A549 (cell line): ENCODE data around the gene CCDC12. TPM values are rescaled to one million over a fixed set of nuclear protein-coding genes. Genes with fewer than 3 reads are reported as not detected.
"Not testable (repeated sequence)": the region's sequence is repeated elsewhere in the genome, so short reads cannot be mapped to it uniquely, and the experiment has no call there.

Experiments
- ATAC-seq, 2 experiments: fragments of 200-7000 bp in 1 of 2; fragments of >200 bp in 1 of 2; cut with Nextera tagmentation in 1 of 2; cut with Tn5 transposase in 1 of 2; 3 replicates each; pipeline versions ENCODE4 v1.8.0 to v1.9.1; 2018 to 2020; ENCODE audit warnings: mild to moderate bottlenecking in 1 of 2, moderate library complexity in 1 of 2
- CTCF ChIA-PET: fragments of 300-600 bp; sonication (Branson Sonifier 250); formaldehyde crosslinking; extraction: SDS; loops from one replicate; lab custom pipeline; 2021; ENCODE audit warnings: antibody characterized with exemption, inconsistent platforms; lab: Yijun Ruan, JAX
- POLR2A ChIA-PET: fragments of 350-600 bp; formaldehyde crosslinking; extraction: SDS; loops from one replicate; lab custom pipeline; 2021; ENCODE audit warnings: antibody characterized with exemption, inconsistent platforms; lab: Yijun Ruan, JAX
- DNase-seq, 2 experiments: peaks; one replicate each; pipeline versions ENCODE4 v3.0.0 to v3.0.0-alpha.2; 2011 to 2016; ENCODE audit warnings: low read depth in 1 of 2, low spot score in 1 of 2
- FAIRE-seq: peaks from 2 replicates; lab custom pipeline; 2011; peaks lifted over from hg19 to GRCh38; lab: Jason Lieb, UNC
- H3K27ac ChIP-seq, 2 experiments: fragments of >200 bp; sonication (Bioruptor Twin); formaldehyde crosslinking; 3 replicates each; pipeline ENCODE4 v1.5.1; 2016 to 2017
- H3K4me1 ChIP-seq: fragments of >200 bp; sonication (Bioruptor Twin); formaldehyde crosslinking; 3 replicates; pipeline ENCODE4 v1.6.1; 2016
- H3K4me2 ChIP-seq: fragments of >200 bp; sonication (Bioruptor Twin); formaldehyde crosslinking; 3 replicates; pipeline ENCODE4 v1.6.1; 2016
- H3K4me3 ChIP-seq: fragments of >200 bp; sonication (Bioruptor Twin); formaldehyde crosslinking; 3 replicates; pipeline ENCODE4 v1.5.1; 2016
- H3K9me3 ChIP-seq: fragments of >200 bp; sonication (Bioruptor Twin); formaldehyde crosslinking; 3 replicates; pipeline ENCODE4 v1.6.1; 2016
- ATOH8 ChIP-seq: fragments of 250-450 bp; sonication (Bioruptor Pico); IDR thresholded peaks from 2 replicates; pipeline ENCODE4 v1.5.0; 2020; ENCODE audit warnings: low read depth, mild to moderate bottlenecking, moderate library complexity
- BCL3 ChIP-seq: fragments of >200 bp; sonication (Bioruptor Twin); formaldehyde crosslinking; IDR thresholded peaks from 3 replicates; pipeline ENCODE4 v1.6.1; 2016
- CBX2 ChIP-seq: fragments of 200-600 bp; sonication (generic); IDR thresholded peaks from 2 replicates; pipeline ENCODE4 v1.6.1; 2016; ENCODE audit warnings: low read depth, mild to moderate bottlenecking, borderline replicate concordance
- CBX8 ChIP-seq: fragments of 200-600 bp; sonication (generic); IDR thresholded peaks from 2 replicates; pipeline ENCODE4 v1.6.1; 2016
- CHD4 ChIP-seq: fragments of 200-600 bp; sonication (generic); IDR thresholded peaks from 2 replicates; pipeline ENCODE4 v1.6.1; 2016; ENCODE audit warnings: antibody characterized with exemption, mild to moderate bottlenecking, borderline replicate concordance
- CTCF ChIP-seq: fragments of >200 bp; sonication (Bioruptor Twin); formaldehyde crosslinking; IDR thresholded peaks from 3 replicates; pipeline ENCODE4 v1.5.1; 2016
- E2F6 ChIP-seq: IDR thresholded peaks from 2 replicates; pipeline ENCODE4 v1.6.1; 2012; ENCODE audit warnings: low read depth, borderline replicate concordance
- EP300 ChIP-seq, 2 experiments: fragments of >200 bp; sonication (Bioruptor Twin); formaldehyde crosslinking; IDR thresholded peaks; 2 replicates in 1 of 2; 3 replicates in 1 of 2; pipeline ENCODE4 v1.6.1; 2016 to 2017
- ESRRA ChIP-seq: fragments of 150-350 bp; IDR thresholded peaks from 2 replicates; pipeline ENCODE4 v1.6.1; 2014; ENCODE audit warnings: mild to moderate bottlenecking, low read length, borderline replicate concordance
- FOSL2 ChIP-seq, 2 experiments: fragments of 450-650 bp in 1 of 2; fragments of >200 bp in 1 of 2; sonication (Bioruptor Twin) in 1 of 2; formaldehyde crosslinking; IDR thresholded peaks; 2 replicates each; pipeline versions ENCODE4 v1.5.0 to v1.6.1; 2016 to 2020; ENCODE audit warnings: mild to moderate bottlenecking in 1 of 2, moderate library complexity in 1 of 2
- FOXS1 ChIP-seq: fragments of 250-450 bp; sonication (Bioruptor Pico); IDR thresholded peaks from 2 replicates; pipeline ENCODE4 v1.5.0; 2020; ENCODE audit warnings: mild to moderate bottlenecking, moderate library complexity
- GATA3 ChIP-seq: IDR thresholded peaks from 2 replicates; pipeline ENCODE4 v1.6.1; 2012; ENCODE audit warnings: borderline replicate concordance
- HOXA7 ChIP-seq: fragments of 250-450 bp; sonication (Bioruptor Pico); IDR thresholded peaks from 2 replicates; pipeline ENCODE4 v1.5.0; 2020; ENCODE audit warnings: mild to moderate bottlenecking, moderate library complexity
- HOXB5 ChIP-seq: fragments of 250-450 bp; sonication (Bioruptor Pico); IDR thresholded peaks from 2 replicates; pipeline ENCODE4 v1.5.0; 2020; ENCODE audit warnings: mild to moderate bottlenecking, moderate library complexity
- JUN ChIP-seq, 2 experiments: fragments of >200 bp; sonication (Bioruptor Twin); formaldehyde crosslinking; IDR thresholded peaks; 2 replicates in 1 of 2; 3 replicates in 1 of 2; pipeline ENCODE4 v1.6.1; 2016 to 2017
- JUNB ChIP-seq: fragments of >200 bp; sonication (Bioruptor Twin); formaldehyde crosslinking; IDR thresholded peaks from 2 replicates; pipeline ENCODE4 v1.6.1; 2016
- KDM1A ChIP-seq: fragments of 200-600 bp; sonication (generic); IDR thresholded peaks from 2 replicates; pipeline ENCODE4 v1.6.1; 2016; ENCODE audit warnings: low read depth, mild to moderate bottlenecking
- MAX ChIP-seq: IDR thresholded peaks from 2 replicates; pipeline ENCODE4 v1.6.1; 2012
- NFE2L2 ChIP-seq: fragments of 150-350 bp; conservative IDR thresholded peaks from 2 replicates; pipeline ENCODE4 v1.6.1; 2014; ENCODE audit warnings: low read length
- POLR2AphosphoS2 ChIP-seq: conservative IDR thresholded peaks from 2 replicates; pipeline ENCODE4 v1.6.1; 2012; ENCODE audit warnings: low read length, improper control_type of control experiment, inconsistent platforms
- SMC3 ChIP-seq: fragments of >200 bp; sonication (Bioruptor Twin); formaldehyde crosslinking; IDR thresholded peaks from 3 replicates; pipeline ENCODE4 v1.6.1; 2018; ENCODE audit warnings: inconsistent platforms
- SREBF2 ChIP-seq: fragments of 450-650 bp; IDR thresholded peaks from 2 replicates; pipeline ENCODE4 v1.6.1; 2014; ENCODE audit warnings: mild to moderate bottlenecking, moderate library complexity
- TFCP2L1 ChIP-seq: fragments of 250-450 bp; sonication (Bioruptor Pico); IDR thresholded peaks from 2 replicates; pipeline ENCODE4 v1.5.0; 2021; ENCODE audit warnings: mild to moderate bottlenecking
- ZFP36 ChIP-seq: fragments of 450-650 bp; IDR thresholded peaks from 2 replicates; pipeline ENCODE4 v1.6.1; 2014; ENCODE audit warnings: borderline replicate concordance; ENCODE audit not compliant: partially characterized antibody
- WGBS: methylation state at CpG from one replicate; pipeline ENCODE4 v1.1.6; 2017; ENCODE audit errors: missing lambda C conversion rate; 5-methylcytosine and 5-hydroxymethylcytosine counted together
- polyA plus RNA-seq, 4 experiments: library from polyadenylated mRNA; depleted of rRNA in 3 of 4; stranded (reverse); fragments of >200 nt; fragmentation: RNase III in 1 of 4; extraction: RNeasy Plus Mini Kit Qiagen cat#74134 plus additional on column Dnase treatment in 1 of 4; gene quantifications; 2 replicates in 3 of 4; 3 replicates in 1 of 4; pipeline ENCODE4 v1.2.3, GENCODE V29; 2011 to 2017

Gene CCDC12
- polyA plus RNA-seq, 2 of the 4 experiments (the other 2 are of a cell fraction) = 34.8 to 81.0 TPM

GRCh38 chr3:46965151-46965550 lies 11.4 kb downstream of the CCDC12 start:
- no peak overlapping the region for H3K4me3 ChIP-seq
- CTCF ChIA-PET = interaction anchor here (0.6 to 1.7 kb wide), 3 partner anchors 34 to 859 kb away, joined by 3 to 6 read pairs (median 3); no protein-coding TSS in a partner anchor
- no peak for TF ChIP-seq HOXB5
- no peak for TF ChIP-seq EP300 (IDR thresholded peaks at IDR 0.05)
- no peak for TF ChIP-seq KDM1A
- no peak for TF ChIP-seq CTCF
- TF ChIP-seq ESRRA = no peak
- no peak for TF ChIP-seq ZFP36
- TF ChIP-seq, all 56 proteins: peak for 0
- POLR2A ChIA-PET = no interaction called here
- no peak for ATAC-seq
- Histone ChIP-seq H3K9me3 (no peaks in the 10 kb centered on the region), H3K4me2 (no peak overlapping the region), H3K4me1 (peaks cover 70% of the 10 kb centered on the region), H3K27ac (peak overlapping the region in 1 of 2 experiments; percentile 46; a peak in 2 of 6 replicates)
- DNase-seq = no peak
- FAIRE-seq = no peak
- 75% methylated on average over 6 of the region's 6 CpGs for WGBS

- FAIRE-seq, H3K9me3 ChIP-seq, ATAC-seq, POLR2A ChIA-PET, DNase-seq, CTCF ChIA-PET, H3K27ac ChIP-seq, H3K4me3 ChIP-seq, H3K4me2 ChIP-seq: not testable (repeated sequence)
- peaks cover 69% of the 10 kb centered on the region for H3K4me1 ChIP-seq
- 91% methylated on average over 8 of the region's 36 CpGs for WGBS
Observed at GRCh38 chr3:46964038-46964590, 12.4 kb downstream of the CCDC12 start.

GRCh38 chr3:46962990-46963389 lies 13.6 kb downstream of the CCDC12 start:
- ATAC-seq = no peak
- Histone ChIP-seq H3K4me3 (no peak overlapping the region), H3K4me1 (peaks cover 66% of the 10 kb centered on the region), H3K4me2 (no peak overlapping the region)
- WGBS = 88% methylated on average over 1 of the region's 1 CpG
- CTCF ChIA-PET = no interaction called here
- POLR2A ChIA-PET = no interaction called here
- TF ChIP-seq MAX (no peak), SREBF2 (no peak), HOXA7 (CRISPR knock-in tag) (no peak), EP300 (IDR thresholded peaks at IDR 0.05) (no peak), JUNB (no peak), TFCP2L1 (CRISPR knock-in tag) (no peak), CBX2 (no peak)
- TF ChIP-seq, all 56 proteins: peak for 0
- FAIRE-seq (no peak), DNase-seq (no peak)
- H3K27ac ChIP-seq = no peak overlapping the region
- H3K9me3 ChIP-seq = no peaks in the 10 kb centered on the region

GRCh38 chr3:46962427-46962826 lies 14.1 kb downstream of the CCDC12 start:
- Histone ChIP-seq H3K4me1 (peaks cover 66% of the 10 kb centered on the region), H3K4me2 (no peak overlapping the region), H3K4me3 (no peak overlapping the region), H3K27ac (no peak overlapping the region), H3K9me3 (no peaks in the 10 kb centered on the region)
- POLR2A ChIA-PET = no interaction called here
- FAIRE-seq = no peak
- CTCF ChIA-PET = no interaction called here
- no peak for DNase-seq
- no peak for ATAC-seq
- TF ChIP-seq GATA3 = no peak
- no peak for TF ChIP-seq CHD4
- no peak for TF ChIP-seq CBX8
- no peak for TF ChIP-seq NFE2L2
- no peak for TF ChIP-seq ATOH8 (CRISPR knock-in tag)
- no peak for TF ChIP-seq SMC3
- no peak for TF ChIP-seq JUNB
- no peak for TF ChIP-seq FOSL2 (IDR thresholded peaks at IDR 0.05)
- TF ChIP-seq FOSL2 (CRISPR knock-in tag; IDR thresholded peaks at IDR 0.05) = no peak
- TF ChIP-seq ESRRA = no peak
- no peak for TF ChIP-seq KDM1A
- TF ChIP-seq MAX = no peak
- no peak for TF ChIP-seq E2F6
- TF ChIP-seq POLR2AphosphoS2 = no peak
- no peak for TF ChIP-seq FOXS1 (CRISPR knock-in tag)
- TF ChIP-seq BCL3 = no peak
- TF ChIP-seq JUN (IDR thresholded peaks at IDR 0.05) = no peak
- WGBS = 100% methylated on average over 1 of the region's 1 CpG
